T-helper 2 cell treated with Interferon-gamma antibody and Interleukin-4, amounts not matched to agents 5 μg/mL and 100 μg/mL, for 36 hours (primary cell): ENCODE results near the gene CNTROB.
A peak's percentile ranks its signal among the peaks of the same experiment; 100 is the strongest.

ENCODE experiments used
- DNase-seq: peaks from one replicate; pipeline ENCODE4 v3.0.0; 2021; ENCODE audit warnings: low spot score
- H3K27ac Mint-ChIP-seq: one replicate; pipeline ENCODE4 v1.8.0; 2021; ENCODE audit warnings: mild to moderate bottlenecking, mixed read lengths
- H3K27me3 Mint-ChIP-seq: one replicate; pipeline ENCODE4 v1.8.0; 2021; ENCODE audit warnings: low read depth, mixed read lengths
- H3K36me3 Mint-ChIP-seq: one replicate; pipeline ENCODE4 v1.8.0; 2021; ENCODE audit warnings: low read depth, mixed read lengths
- H3K4me1 Mint-ChIP-seq: one replicate; pipeline ENCODE4 v1.8.0; 2021; ENCODE audit warnings: low read depth, mixed read lengths
- H3K4me3 Mint-ChIP-seq: one replicate; pipeline ENCODE4 v1.8.0; 2022; ENCODE audit warnings: mild to moderate bottlenecking, moderate library complexity, mixed read lengths
- H3K9me3 Mint-ChIP-seq: one replicate; pipeline ENCODE4 v1.8.0; 2021; ENCODE audit warnings: mixed read lengths

CNTROB gene

GRCh38 chr17:7995724-7996123, 63.7 kb downstream of the CNTROB start:
- H3K27me3 Mint-ChIP-seq: peaks cover 36% of the 10 kb centered on the region
- no peak overlapping the region for H3K27ac Mint-ChIP-seq
- DNase-seq: no peak
- H3K4me1 Mint-ChIP-seq: peaks cover 13% of the 10 kb centered on the region
- H3K36me3 Mint-ChIP-seq: no peaks in the 10 kb centered on the region
- no peaks in the 10 kb centered on the region for H3K9me3 Mint-ChIP-seq
- H3K4me3 Mint-ChIP-seq: no peak overlapping the region

- Mint-ChIP-seq H3K4me3 (no peak overlapping the region), H3K27me3 (peaks cover 47% of the 10 kb centered on the region), H3K9me3 (no peaks in the 10 kb centered on the region), H3K4me1 (peaks cover 11% of the 10 kb centered on the region), H3K27ac (no peak overlapping the region), H3K36me3 (no peaks in the 10 kb centered on the region)
- peak; percentile 18 for DNase-seq
Measured at GRCh38 chr17:7997186-7997585, 65.2 kb downstream of the CNTROB start.
